Epithelial cell of proximal tubule (primary cell): ENCODE measurements around the gene SPRR2D. TPM values are rescaled to one million over a fixed set of nuclear protein-coding genes. Genes with fewer than 3 reads are reported as not detected.
A peak's percentile ranks its signal among the peaks of the same experiment; 100 is the strongest.
"Not testable (repeated sequence)": the region's sequence is repeated elsewhere in the genome, so short reads cannot be mapped to it uniquely, and the experiment has no call there.

Experiments used
- DNase-seq: peaks from one replicate; pipeline ENCODE4 v3.0.0-alpha.2; 2011; ENCODE audit warnings: low read depth
- H3K4me3 ChIP-seq: 2 replicates; pipeline ENCODE4 v1.5.1; 2011; ENCODE audit warnings: low read depth, mild to moderate bottlenecking, low read length
- CTCF ChIP-seq: conservative IDR thresholded peaks from 2 replicates; pipeline ENCODE4 v1.5.1; 2012; ENCODE audit warnings: low read depth, mild to moderate bottlenecking, low read length
- total RNA-seq: library from RNA; depleted of rRNA; stranded (reverse); fragments of >200 nt; gene quantifications from 2 replicates; pipeline ENCODE4 v1.2.3, GENCODE V29; 2015

The SPRR2D gene
- total RNA-seq, 1 donor from 2014 or later, result not detected

- no peak for DNase-seq
- H3K4me3 ChIP-seq, result no peak overlapping the region
Measured at GRCh38 chr1:153058826-153059784, 18.2 kb upstream of the SPRR2D start.

DNA sequence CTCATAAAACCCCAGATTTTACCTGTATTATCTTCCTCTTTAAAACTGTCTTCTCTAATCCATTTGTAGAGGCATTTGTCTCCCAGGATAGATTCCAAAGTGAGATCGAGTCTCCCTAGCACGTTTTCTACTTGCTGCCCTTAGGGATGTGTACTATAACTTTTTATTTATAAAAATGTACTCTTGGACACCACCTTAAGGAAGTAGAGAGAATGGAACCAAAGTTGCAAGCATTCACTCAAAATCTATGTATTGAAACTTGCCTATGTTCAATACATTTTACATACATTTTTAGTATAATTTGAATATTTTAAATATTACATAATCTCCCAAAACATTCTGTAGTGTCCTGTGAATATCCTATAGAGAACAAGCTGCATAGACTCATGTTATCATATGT, 17.2 kb upstream of the SPRR2D start:
- H3K4me3 ChIP-seq, result no peak overlapping the region
- TF ChIP-seq CTCF, result no peak
- DNase-seq, result no peak

More at GRCh38 chr1:153058826-153059784, 18.2 kb upstream of the SPRR2D start:
- TF ChIP-seq CTCF, result no peak

DNA sequence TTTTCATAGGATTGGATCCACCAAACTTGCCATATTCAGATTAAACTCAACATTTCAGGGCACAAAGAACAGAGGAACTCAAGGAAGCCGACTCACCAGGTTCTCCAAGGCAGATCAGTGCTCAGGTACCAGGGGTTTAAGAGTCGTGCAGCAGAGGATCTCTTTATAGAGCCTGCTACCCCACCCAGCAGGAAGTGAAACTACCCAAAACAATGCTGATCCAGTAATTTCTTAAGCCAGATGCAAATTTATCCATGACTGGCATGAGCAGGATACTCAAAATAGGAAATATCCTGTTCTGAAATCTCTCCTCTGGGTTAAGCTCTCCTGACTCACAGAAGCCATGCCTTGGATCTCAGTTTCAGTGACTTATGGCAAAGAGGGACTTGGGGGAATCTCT, 16.5 kb upstream of the SPRR2D start, which contains the start of gene SPRR2A:
Gene SPRR2A (minus strand): TSS at position 138 of the 400 bp plus-strand sequence. CDS start 777 bp downstream, outside the sequence.
- no peak for DNase-seq
- no peak within 1 kb of the TSS for H3K4me3 ChIP-seq
- no peak for TF ChIP-seq CTCF

- DNase-seq, H3K4me3 ChIP-seq: not testable (repeated sequence)
Measured at GRCh38 chr1:153056111-153056510, 15.2 kb upstream of the SPRR2D start.

DNA sequence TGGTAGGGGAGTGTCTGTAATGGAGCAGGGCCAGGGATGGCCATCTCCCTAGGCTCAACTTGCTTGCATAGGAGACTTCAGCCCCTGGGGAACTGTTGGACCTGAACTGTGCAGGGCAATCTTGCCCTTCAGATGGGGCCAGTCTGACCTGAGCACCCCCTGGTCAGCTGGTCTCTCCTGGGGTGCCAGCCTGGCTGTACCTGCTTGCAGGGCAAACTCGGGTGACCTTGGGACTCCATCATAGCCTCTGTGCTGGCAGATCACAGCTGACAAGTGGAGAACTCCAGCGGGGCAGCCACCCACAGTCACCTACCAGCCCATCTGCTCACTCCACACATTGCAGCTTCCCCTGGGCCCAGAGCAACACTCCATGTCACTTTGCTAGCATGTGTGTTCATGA, 8.3 kb upstream of the SPRR2D start:
- no peak for DNase-seq

DNA sequence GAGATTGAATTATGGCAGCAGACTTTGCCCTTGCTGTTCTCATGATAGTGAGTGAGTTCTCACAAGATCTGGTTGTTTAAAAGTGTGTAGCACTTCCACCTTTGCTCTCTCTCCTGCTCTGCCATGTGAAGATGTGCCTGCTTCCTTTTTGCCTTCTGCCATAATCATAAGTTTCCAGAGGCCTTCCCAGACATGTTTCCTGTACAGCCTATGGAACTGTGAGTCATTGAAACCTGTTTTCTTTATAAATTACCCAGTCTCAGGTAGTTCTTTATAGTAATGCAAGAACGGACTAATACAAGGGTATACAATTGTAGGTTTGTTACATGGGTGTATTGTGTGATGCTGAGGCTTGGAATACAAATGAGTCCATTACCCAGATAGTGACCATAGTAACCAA, 5.7 kb downstream of the SPRR2D start:
- H3K4me3 ChIP-seq, result no peak overlapping the region
- DNase-seq, result no peak
- no peak for TF ChIP-seq CTCF

More for the DNA sequence above, 8.3 kb upstream of the SPRR2D start:
- no peak overlapping the region for H3K4me3 ChIP-seq
- no peak for TF ChIP-seq CTCF

GRCh38 chr1:153032677-153033308, 8.1 kb downstream of the SPRR2D start:
- peak; percentile 46 for DNase-seq
- peak; percentile 64 for TF ChIP-seq CTCF
- H3K4me3 ChIP-seq, result no peak overlapping the region
